Cardiac fibroblast (primary cell): Measurements from ENCODE around the gene MST1R.
A peak's percentile ranks its signal among the peaks of the same experiment; 100 is the strongest.

Experiments
- DNase-seq, 2 donors: peaks; one replicate each; pipeline versions ENCODE4 v3.0.0 to v3.0.0-alpha.2; 2010; ENCODE audit warnings: low read depth in 2 of 2
- H3K4me3 ChIP-seq, 2 donors: replicated peaks in 1 of 2; 1 replicate in 1 of 2; 2 replicates in 1 of 2; pipeline ENCODE4 v1.5.1; 2011; ENCODE audit warnings: low read depth in 2 of 2, low read length in 2 of 2, mild to moderate bottlenecking in 2 of 2, moderate library complexity in 1 of 2
- TF ChIP-seq, protein P1 (sequence below): IDR thresholded peaks from one replicate; pipeline ENCODE4 v1.5.1; 2011; ENCODE audit warnings: low read depth, mild to moderate bottlenecking, low read length, inconsistent platforms

The MST1R gene

DNA sequence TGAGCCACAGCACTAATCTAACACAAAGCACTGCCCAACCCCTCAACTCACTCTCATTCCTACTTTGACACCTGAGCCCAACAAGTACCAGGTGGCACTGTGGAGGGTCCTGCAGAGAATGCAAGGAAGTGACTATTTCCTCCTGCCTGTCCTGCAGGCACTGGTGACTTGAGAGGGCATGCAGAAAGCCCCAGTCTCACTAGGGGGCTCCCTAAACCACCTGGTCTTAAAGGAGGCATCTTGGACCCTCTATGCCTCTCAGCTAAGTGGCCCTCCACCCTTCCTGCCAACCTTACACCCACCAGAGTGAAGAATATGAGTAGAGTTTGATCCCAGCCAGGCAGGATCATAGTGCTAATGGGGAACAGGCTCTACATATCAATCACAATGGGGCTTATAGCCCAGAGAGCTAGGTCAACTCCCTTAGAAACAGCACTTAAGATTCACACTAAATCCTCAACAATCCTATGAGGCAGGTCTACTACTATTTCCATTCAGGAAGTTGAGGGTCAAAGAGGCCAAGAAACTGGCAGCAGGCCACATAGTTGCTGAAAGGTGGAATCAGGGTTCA, 62.5 kb downstream of the MST1R start:
- TF ChIP-seq, protein P1, sequence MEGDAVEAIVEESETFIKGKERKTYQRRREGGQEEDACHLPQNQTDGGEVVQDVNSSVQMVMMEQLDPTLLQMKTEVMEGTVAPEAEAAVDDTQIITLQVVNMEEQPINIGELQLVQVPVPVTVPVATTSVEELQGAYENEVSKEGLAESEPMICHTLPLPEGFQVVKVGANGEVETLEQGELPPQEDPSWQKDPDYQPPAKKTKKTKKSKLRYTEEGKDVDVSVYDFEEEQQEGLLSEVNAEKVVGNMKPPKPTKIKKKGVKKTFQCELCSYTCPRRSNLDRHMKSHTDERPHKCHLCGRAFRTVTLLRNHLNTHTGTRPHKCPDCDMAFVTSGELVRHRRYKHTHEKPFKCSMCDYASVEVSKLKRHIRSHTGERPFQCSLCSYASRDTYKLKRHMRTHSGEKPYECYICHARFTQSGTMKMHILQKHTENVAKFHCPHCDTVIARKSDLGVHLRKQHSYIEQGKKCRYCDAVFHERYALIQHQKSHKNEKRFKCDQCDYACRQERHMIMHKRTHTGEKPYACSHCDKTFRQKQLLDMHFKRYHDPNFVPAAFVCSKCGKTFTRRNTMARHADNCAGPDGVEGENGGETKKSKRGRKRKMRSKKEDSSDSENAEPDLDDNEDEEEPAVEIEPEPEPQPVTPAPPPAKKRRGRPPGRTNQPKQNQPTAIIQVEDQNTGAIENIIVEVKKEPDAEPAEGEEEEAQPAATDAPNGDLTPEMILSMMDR = peak; percentile 43
- H3K4me3 ChIP-seq = no peak overlapping the region
- peak; percentile 29 to 39 for DNase-seq

- no peak overlapping the region for H3K4me3 ChIP-seq
- DNase-seq = peak; percentile 8 to 20
- TF ChIP-seq, protein P1 = no peak
These were observed 63.3 kb downstream of the MST1R start for GRCh38 chr3:49840388-49840787.

- no peak overlapping the region for H3K4me3 ChIP-seq
- peak; percentile 86 to 90 for DNase-seq
- TF ChIP-seq, protein P1 = peak; percentile 90
These were observed 64.4 kb downstream of the MST1R start for GRCh38 chr3:49839193-49839809.
